Measurements from ENCODE around the gene PIK3CB.

DNA sequence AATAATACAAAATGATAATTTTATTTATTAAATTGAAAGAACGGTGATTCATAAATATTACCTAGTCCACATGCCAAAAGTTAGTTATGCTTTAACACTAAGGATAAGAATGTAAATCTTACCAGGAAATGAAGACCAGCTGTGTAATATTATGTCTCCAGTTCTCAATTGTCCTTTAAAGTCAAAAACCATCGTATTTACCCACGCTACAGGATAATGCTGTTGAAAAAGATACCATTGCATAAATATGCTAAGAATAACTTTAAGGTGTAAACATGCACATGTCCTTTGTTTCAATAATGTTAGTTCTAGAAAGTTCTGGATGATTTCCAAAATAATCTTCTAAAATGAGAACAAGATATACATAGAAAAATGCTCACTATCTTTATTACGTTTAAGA is 122.6 kb downstream of the PIK3CB start:
- TF ChIP-seq, protein P1, sequence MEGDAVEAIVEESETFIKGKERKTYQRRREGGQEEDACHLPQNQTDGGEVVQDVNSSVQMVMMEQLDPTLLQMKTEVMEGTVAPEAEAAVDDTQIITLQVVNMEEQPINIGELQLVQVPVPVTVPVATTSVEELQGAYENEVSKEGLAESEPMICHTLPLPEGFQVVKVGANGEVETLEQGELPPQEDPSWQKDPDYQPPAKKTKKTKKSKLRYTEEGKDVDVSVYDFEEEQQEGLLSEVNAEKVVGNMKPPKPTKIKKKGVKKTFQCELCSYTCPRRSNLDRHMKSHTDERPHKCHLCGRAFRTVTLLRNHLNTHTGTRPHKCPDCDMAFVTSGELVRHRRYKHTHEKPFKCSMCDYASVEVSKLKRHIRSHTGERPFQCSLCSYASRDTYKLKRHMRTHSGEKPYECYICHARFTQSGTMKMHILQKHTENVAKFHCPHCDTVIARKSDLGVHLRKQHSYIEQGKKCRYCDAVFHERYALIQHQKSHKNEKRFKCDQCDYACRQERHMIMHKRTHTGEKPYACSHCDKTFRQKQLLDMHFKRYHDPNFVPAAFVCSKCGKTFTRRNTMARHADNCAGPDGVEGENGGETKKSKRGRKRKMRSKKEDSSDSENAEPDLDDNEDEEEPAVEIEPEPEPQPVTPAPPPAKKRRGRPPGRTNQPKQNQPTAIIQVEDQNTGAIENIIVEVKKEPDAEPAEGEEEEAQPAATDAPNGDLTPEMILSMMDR (IDR thresholded peaks at IDR 0.05), result no peak
- TF ChIP-seq POLR2A (IDR thresholded peaks at IDR 0.05), result no peak

Measured in Peyer's patch (tissue), 4 donors.